Endothelial cell (in vitro differentiated cells): ENCODE data around the gene KCNH4. TPM values are rescaled to one million over a fixed set of nuclear protein-coding genes. Genes with fewer than 3 reads are reported as not detected.
A peak's percentile ranks its signal among the peaks of the same experiment; 100 is the strongest.

ENCODE experiments used
- DNase-seq: peaks from one replicate; pipeline ENCODE4 v3.0.0; 2021; ENCODE audit warnings: low spot score
- H3K27ac Mint-ChIP-seq: one replicate; pipeline ENCODE4 v1.8.0; 2021; ENCODE audit warnings: mixed read lengths, inconsistent platforms; ENCODE audit not compliant: unreplicated experiment
- H3K27me3 Mint-ChIP-seq: one replicate; pipeline ENCODE4 v1.8.0; 2021; ENCODE audit warnings: mild to moderate bottlenecking, moderate library complexity, mixed read lengths, inconsistent platforms; ENCODE audit not compliant: unreplicated experiment
- H3K36me3 Mint-ChIP-seq: one replicate; pipeline ENCODE4 v1.8.0; 2021; ENCODE audit warnings: mild to moderate bottlenecking, low read depth, mixed read lengths, inconsistent platforms; ENCODE audit not compliant: unreplicated experiment
- H3K4me1 Mint-ChIP-seq: one replicate; pipeline ENCODE4 v1.8.0; 2021; ENCODE audit warnings: mild to moderate bottlenecking, mixed read lengths, inconsistent platforms; ENCODE audit not compliant: unreplicated experiment
- H3K4me3 Mint-ChIP-seq: one replicate; pipeline ENCODE4 v1.8.0; 2021; ENCODE audit warnings: mild to moderate bottlenecking, mixed read lengths, inconsistent platforms; ENCODE audit not compliant: unreplicated experiment
- H3K9me3 Mint-ChIP-seq: one replicate; pipeline ENCODE4 v1.8.0; 2021; ENCODE audit warnings: mixed read lengths, inconsistent platforms; ENCODE audit not compliant: unreplicated experiment
- total RNA-seq: library from RNA; stranded (reverse); fragmentation: NEBNext Ultra II Directional; extraction: Animal tissue kit (Norgen Biotek cat#: 25700); gene quantifications from one replicate; pipeline ENCODE4 v1.2.1, GENCODE V29; 2021; ENCODE audit not compliant: unreplicated experiment
- TF ChIP-seq, protein P1 (sequence below): fragments of 200-600 bp; sonication (generic); IDR thresholded peaks from one replicate; pipeline ENCODE4 v1.5.0; 2021; ENCODE audit warnings: antibody characterized with exemption; ENCODE audit not compliant: unreplicated experiment

KCNH4 gene
- total RNA-seq, 1 donor from 2014 or later, result 0.08 TPM

DNA sequence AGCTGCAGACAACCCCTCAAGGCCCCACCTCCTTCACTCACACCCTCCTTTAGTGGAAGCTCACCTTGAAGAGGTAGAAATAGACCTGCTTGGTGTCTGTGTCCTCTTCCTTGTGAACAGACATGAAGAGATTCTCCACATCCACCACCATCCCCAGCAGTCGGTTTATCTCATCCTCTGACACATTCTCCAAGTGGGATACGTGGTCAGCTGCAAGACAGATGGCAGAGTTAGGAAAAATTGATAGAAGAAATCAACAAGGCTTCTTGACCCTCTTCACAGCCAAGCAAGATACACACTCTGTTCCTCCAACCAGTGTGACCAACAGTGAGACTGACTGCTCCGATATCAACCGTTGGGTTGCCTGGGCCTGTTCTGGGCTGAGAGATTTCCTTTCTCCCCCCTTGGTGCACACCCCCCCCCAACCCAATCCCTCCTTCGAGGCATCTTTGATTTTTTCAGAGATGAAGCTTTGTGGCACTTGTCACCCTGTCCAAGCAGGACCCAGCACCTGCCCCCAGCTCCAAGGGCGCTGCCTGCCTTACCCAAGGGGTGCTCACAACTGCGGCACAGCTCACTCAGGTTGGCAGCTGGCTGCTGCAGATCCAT lies 60.7 kb downstream of the KCNH4 start:
- H3K27ac Mint-ChIP-seq, result no peak overlapping the region
- H3K4me1 Mint-ChIP-seq, result peaks cover 13% of the 10 kb centered on the region
- H3K4me3 Mint-ChIP-seq, result peak overlapping the region; percentile 29

DNA sequence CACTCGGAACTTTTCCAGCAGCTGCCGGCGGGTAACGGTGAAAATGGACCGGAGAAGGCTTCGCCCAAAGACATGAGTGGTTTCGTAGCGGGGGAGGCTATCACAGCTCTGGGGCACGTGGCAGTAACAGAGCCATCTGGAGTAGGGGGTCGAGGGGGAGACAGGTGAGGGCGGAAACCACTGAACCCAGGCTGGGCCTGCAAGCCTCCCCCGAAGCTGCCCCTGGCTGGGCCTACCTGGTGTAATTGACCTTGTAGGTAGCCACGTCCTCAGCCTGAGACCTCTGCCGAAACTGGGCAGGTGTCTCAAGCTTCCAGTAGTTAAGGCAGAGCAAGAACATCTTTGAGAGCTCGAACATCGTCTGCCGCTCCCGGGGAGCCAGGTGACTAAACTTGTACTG lies 61.6 kb downstream of the KCNH4 start:
- H3K4me3 Mint-ChIP-seq, result no peak overlapping the region
- peaks cover 7% of the 10 kb centered on the region for H3K36me3 Mint-ChIP-seq
- H3K4me1 Mint-ChIP-seq, result peaks cover 13% of the 10 kb centered on the region
- H3K9me3 Mint-ChIP-seq, result no peaks in the 10 kb centered on the region
- TF ChIP-seq, protein P1, sequence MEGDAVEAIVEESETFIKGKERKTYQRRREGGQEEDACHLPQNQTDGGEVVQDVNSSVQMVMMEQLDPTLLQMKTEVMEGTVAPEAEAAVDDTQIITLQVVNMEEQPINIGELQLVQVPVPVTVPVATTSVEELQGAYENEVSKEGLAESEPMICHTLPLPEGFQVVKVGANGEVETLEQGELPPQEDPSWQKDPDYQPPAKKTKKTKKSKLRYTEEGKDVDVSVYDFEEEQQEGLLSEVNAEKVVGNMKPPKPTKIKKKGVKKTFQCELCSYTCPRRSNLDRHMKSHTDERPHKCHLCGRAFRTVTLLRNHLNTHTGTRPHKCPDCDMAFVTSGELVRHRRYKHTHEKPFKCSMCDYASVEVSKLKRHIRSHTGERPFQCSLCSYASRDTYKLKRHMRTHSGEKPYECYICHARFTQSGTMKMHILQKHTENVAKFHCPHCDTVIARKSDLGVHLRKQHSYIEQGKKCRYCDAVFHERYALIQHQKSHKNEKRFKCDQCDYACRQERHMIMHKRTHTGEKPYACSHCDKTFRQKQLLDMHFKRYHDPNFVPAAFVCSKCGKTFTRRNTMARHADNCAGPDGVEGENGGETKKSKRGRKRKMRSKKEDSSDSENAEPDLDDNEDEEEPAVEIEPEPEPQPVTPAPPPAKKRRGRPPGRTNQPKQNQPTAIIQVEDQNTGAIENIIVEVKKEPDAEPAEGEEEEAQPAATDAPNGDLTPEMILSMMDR, result no peak
- no peak for DNase-seq
- peaks cover 16% of the 10 kb centered on the region for H3K27me3 Mint-ChIP-seq
- no peak overlapping the region for H3K27ac Mint-ChIP-seq

More for the DNA sequence above, 60.7 kb downstream of the KCNH4 start:
- H3K9me3 Mint-ChIP-seq, result no peaks in the 10 kb centered on the region
- DNase-seq, result no peak
- peaks cover 7% of the 10 kb centered on the region for H3K36me3 Mint-ChIP-seq
- H3K27me3 Mint-ChIP-seq, result peaks cover 11% of the 10 kb centered on the region
- TF ChIP-seq, protein P1, result no peak

DNA sequence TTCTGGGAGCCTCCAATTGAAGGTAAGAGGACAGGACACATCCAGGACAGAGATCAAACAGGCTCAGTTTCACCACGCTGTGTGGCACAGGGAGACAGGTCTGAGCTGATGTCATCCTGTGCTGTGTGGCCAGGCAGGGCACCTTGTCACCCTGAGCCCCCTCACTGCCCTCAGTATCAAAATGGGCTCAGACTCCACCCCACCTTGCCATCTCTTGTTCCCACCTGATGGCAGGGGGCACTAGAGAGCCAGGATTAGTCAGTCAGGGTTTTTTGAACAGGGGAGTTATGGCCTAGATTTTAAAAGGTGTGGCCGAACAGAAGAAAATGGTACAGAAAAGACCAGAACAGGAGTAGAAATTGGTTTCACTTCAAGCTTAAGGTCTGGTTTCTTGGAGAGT lies 62.4 kb downstream of the KCNH4 start:
- Mint-ChIP-seq H3K36me3 (peaks cover 7% of the 10 kb centered on the region), H3K4me3 (no peak overlapping the region), H3K27me3 (peaks cover 17% of the 10 kb centered on the region), H3K9me3 (no peaks in the 10 kb centered on the region), H3K4me1 (peaks cover 13% of the 10 kb centered on the region), H3K27ac (no peak overlapping the region)
- peak; percentile 59 for DNase-seq
- TF ChIP-seq, protein P1, result peak; percentile 38

DNA sequence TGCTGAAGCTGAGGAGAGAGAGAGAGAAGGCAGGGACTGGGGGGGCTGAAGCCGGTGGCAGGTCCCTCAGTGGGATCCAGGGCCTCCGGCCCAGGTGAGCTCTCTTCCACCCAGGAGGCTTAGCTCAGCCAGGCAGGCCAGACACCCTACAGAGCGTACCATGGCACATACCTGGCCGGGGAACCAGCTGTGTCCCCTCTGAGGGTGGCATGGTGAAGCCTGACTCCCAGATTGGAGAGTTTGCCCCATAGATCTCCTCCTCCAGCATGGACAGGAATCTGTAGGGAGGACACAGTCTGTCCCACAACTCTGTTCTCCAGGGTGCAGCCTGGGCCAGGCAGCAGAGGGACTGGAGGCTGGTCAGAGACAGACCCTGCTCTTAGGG lies 62.8 kb downstream of the KCNH4 start:
- Mint-ChIP-seq H3K27ac (no peak overlapping the region), H3K9me3 (no peaks in the 10 kb centered on the region), H3K4me3 (no peak overlapping the region), H3K36me3 (peaks cover 7% of the 10 kb centered on the region), H3K27me3 (peaks cover 17% of the 10 kb centered on the region), H3K4me1 (peaks cover 13% of the 10 kb centered on the region)
- TF ChIP-seq, protein P1, result no peak
- no peak for DNase-seq

DNA sequence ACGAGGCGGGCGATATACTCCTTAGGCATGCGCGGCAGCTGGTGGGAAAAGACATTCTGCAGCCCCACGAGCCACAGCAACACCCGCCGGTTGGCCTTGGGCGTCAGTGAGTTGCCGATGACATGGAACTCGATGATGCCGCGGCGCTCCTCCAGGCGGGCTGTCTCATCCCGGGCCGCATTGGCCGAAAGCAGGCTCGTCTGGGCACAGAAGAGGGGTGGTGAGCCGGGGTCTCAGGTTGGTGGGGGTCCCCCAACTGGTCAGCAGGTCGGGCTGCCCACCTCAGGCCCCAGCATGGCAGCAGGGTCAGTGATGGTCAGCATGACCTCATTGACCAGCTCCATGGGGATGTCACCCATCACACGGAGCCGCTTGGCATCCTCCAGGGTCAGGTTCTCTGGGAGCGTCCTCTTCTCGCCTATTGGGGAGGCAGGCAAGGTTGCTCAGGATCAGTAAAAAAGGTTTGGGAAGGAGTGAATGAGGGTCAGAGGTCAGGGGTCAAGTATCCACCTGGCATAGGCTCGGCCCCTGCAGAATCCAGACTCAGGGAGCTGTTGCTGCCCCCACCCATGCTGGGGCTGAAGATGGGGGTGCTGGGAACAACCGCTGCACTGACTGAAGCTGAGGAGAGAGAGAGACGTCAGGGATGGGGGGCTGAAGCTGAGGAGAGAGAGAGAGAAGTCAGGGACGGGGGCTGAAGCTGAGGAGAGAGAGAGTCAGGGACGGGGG lies 63.4 kb downstream of the KCNH4 start:
- Mint-ChIP-seq H3K4me1 (peaks cover 13% of the 10 kb centered on the region), H3K4me3 (no peak overlapping the region)

More for the DNA sequence above, 63.4 kb downstream of the KCNH4 start:
- DNase-seq, result no peak
- H3K9me3 Mint-ChIP-seq, result no peaks in the 10 kb centered on the region
- no peak overlapping the region for H3K27ac Mint-ChIP-seq
- H3K27me3 Mint-ChIP-seq, result peaks cover 17% of the 10 kb centered on the region
- H3K36me3 Mint-ChIP-seq, result peaks cover 7% of the 10 kb centered on the region
- TF ChIP-seq, protein P1, result no peak
